Stimulated activated CD8-positive, alpha-beta memory T cell treated with anti-CD3 and anti-CD28 coated beads, Interleukin-15, amount 100 ng/mL, for 24 hours (primary cell): ENCODE results near the gene NUF2.

ENCODE experiments used
- DNase-seq: peaks from one replicate; pipeline ENCODE4 v3.0.0-alpha.2; 2020; ENCODE audit warnings: low read depth

NUF2 gene

DNA sequence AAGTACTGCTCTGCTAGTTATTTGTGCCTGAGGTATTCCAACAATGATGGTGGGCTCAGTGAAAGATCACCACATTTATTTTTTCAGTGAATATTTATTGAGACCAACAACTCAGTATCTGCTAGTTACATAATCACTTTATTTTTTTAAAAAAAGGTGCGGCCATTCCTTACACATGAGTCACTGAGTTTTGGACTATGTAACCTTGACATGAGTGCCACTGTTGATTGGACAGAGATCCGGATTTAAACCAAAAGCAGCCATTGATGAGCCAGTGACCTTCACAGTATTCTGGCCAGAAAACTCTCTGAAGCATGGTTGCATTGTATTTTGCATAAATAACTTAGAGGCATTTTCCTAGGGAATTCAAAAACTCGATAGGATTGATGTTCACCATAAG is 79.5 kb downstream of the NUF2 start:
- DNase-seq, result no peak
